H1 (cell line): ENCODE measurements around the gene IL13.

Experiments used
- BCL11A ChIP-seq, 2 experiments: IDR thresholded peaks; one replicate each; pipeline ENCODE4 v1.6.1; 2011; ENCODE audit warnings: low read depth in 2 of 2, low read length in 2 of 2, mild to moderate bottlenecking in 2 of 2
- BRCA1 ChIP-seq: IDR thresholded peaks from 2 replicates; pipeline ENCODE4 v1.6.1; 2012; ENCODE audit warnings: low read depth, low read length, improper control_type of control experiment
- CHD1 ChIP-seq: IDR thresholded peaks from 2 replicates; pipeline ENCODE4 v1.6.1; 2012; ENCODE audit warnings: low read depth, low read length, improper control_type of control experiment
- CTCF ChIP-seq, 3 experiments: IDR thresholded peaks; 1 replicate in 2 of 3; 2 replicates in 1 of 3; pipeline versions ENCODE4 v1.5.1 to v1.6.1; 2011; ENCODE audit warnings: low read length in 3 of 3, mild to moderate bottlenecking in 3 of 3, inconsistent platforms in 2 of 3, low read depth in 1 of 3, moderate library complexity in 1 of 3; ENCODE audit not compliant: insufficient read depth in 1 of 3; ENCODE audit errors: control extremely low read depth in 1 of 3
- EZH2 ChIP-seq: fragments of 200-600 bp; sonication (generic); IDR thresholded peaks from 2 replicates; pipeline ENCODE4 v1.7.1; 2012; ENCODE audit warnings: low read depth, mild to moderate bottlenecking, moderate library complexity, low read length, inconsistent platforms; ENCODE audit not compliant: severe bottlenecking
- MAX ChIP-seq: IDR thresholded peaks from 2 replicates; pipeline ENCODE4 v1.6.1; 2012; ENCODE audit warnings: inconsistent platforms
- POLR2A ChIP-seq, 2 experiments: IDR thresholded peaks; 1 replicate in 1 of 2; 2 replicates in 1 of 2; pipeline ENCODE4 v1.6.1; 2011; ENCODE audit warnings: low read depth in 2 of 2, low read length in 2 of 2, mild to moderate bottlenecking in 2 of 2; ENCODE audit errors: control extremely low read depth in 1 of 2
- RFX5 ChIP-seq: IDR thresholded peaks from 2 replicates; pipeline ENCODE4 v1.6.1; 2011; ENCODE audit warnings: low read depth, low read length, improper control_type of control experiment, borderline replicate concordance
- USF2 ChIP-seq: IDR thresholded peaks from 2 replicates; pipeline ENCODE4 v1.6.1; 2011; ENCODE audit warnings: low read length, improper control_type of control experiment

- no peak for TF ChIP-seq BCL11A (IDR thresholded peaks at IDR 0.05; ENCODE audit: low read depth in 2 of 2, low read length in 2 of 2)
- no peak for TF ChIP-seq BRCA1
- TF ChIP-seq EZH2: no peak
- TF ChIP-seq CTCF (IDR thresholded peaks at IDR 0.05; ENCODE audit: control extremely low read depth in 1 of 3, insufficient read depth in 1 of 3, low read depth in 1 of 3, low read length in 3 of 3): no peak
- TF ChIP-seq RFX5: no peak
- no peak for TF ChIP-seq POLR2A (IDR thresholded peaks at IDR 0.05; ENCODE audit: control extremely low read depth in 1 of 2, low read depth in 2 of 2, low read length in 2 of 2)
- no peak for TF ChIP-seq CHD1
- no peak for TF ChIP-seq MAX
- no peak for TF ChIP-seq USF2
These were observed 19.9 kb downstream of the IL13 start for GRCh38 chr5:132677682-132678400.
